K562 (cell line): ENCODE data around the gene DOK3. TPM values are rescaled to one million over a fixed set of nuclear protein-coding genes. Genes with fewer than 3 reads are reported as not detected.

ENCODE experiments used
- ATAC-seq: fragments of 200-7000 bp; cut with Tn5 transposase; 3 replicates; pipeline ENCODE4 v1.9.1; 2020; ENCODE audit warnings: moderate library complexity
- BruUV-seq: library from RNA; stranded (reverse); fragments of 400-500 nt; replicated peaks from 2 replicates; lab custom pipeline; 2021; lab: Mats Ljungman, UMichigan
- CTCF ChIA-PET: fragments of 300-600 bp; formaldehyde crosslinking; extraction: SDS; loops from one replicate; lab custom pipeline; 2021; ENCODE audit warnings: low intra/inter-chr PET ratio; lab: Yijun Ruan, JAX
- POLR2A ChIA-PET: fragments of 300-600, 350-650 bp; sonication (Branson Sonifier 250); formaldehyde crosslinking; extraction: SDS; loops from one replicate; lab custom pipeline; 2021; ENCODE audit warnings: antibody characterized with exemption, inconsistent platforms; lab: Yijun Ruan, JAX
- DNase-seq, 4 experiments: peaks; one replicate each; pipeline versions ENCODE4 v3.0.0 to v3.0.0-alpha.2; 2011 to 2018; ENCODE audit warnings: low spot score in 3 of 4, mixed read lengths in 3 of 4; ENCODE audit errors: extremely low read depth in 1 of 4
- FAIRE-seq: peaks from 2 replicates; lab custom pipeline; 2011; peaks lifted over from hg19 to GRCh38; lab: Jason Lieb, UNC
- H2AFZ ChIP-seq: 2 replicates; pipeline ENCODE4 v1.6.0; 2011; ENCODE audit warnings: low read depth, low read length, control low read depth, inconsistent platforms
- H3K27ac ChIP-seq: fragments of 200-600 bp; 3 replicates; pipeline ENCODE4 v1.8.0; 2011; ENCODE audit warnings: low read depth, mild to moderate bottlenecking, control low read depth, inconsistent platforms, low read length, moderate library complexity, mixed read lengths; ENCODE audit errors: extremely low read depth
- H3K27me3 ChIP-seq, 2 experiments: fragments of 300-600 bp in 1 of 2; 2 replicates in 1 of 2; 3 replicates in 1 of 2; pipeline versions ENCODE4 v1.6.0 to v1.8.0; 2011; ENCODE audit warnings: inconsistent platforms in 2 of 2, low read length in 2 of 2, mild to moderate bottlenecking in 1 of 2, mixed read lengths in 1 of 2, moderate library complexity in 1 of 2; ENCODE audit not compliant: control insufficient read depth in 2 of 2, insufficient read depth in 2 of 2
- H3K36me3 ChIP-seq: fragments of 300-600 bp; 3 replicates; pipeline ENCODE4 v1.8.0; 2011; ENCODE audit warnings: mild to moderate bottlenecking, low read length, inconsistent platforms; ENCODE audit not compliant: control insufficient read depth, insufficient read depth
- H3K4me1 ChIP-seq, 2 experiments: fragments of 200-600 bp in 1 of 2; replicated peaks in 1 of 2; 2 replicates in 1 of 2; 3 replicates in 1 of 2; pipeline versions ENCODE4 v1.5.1 to v1.8.0; 2011; ENCODE audit warnings: inconsistent platforms in 2 of 2, low read length in 2 of 2, mild to moderate bottlenecking in 1 of 2, mixed read lengths in 1 of 2, moderate library complexity in 1 of 2; ENCODE audit not compliant: control insufficient read depth in 2 of 2, insufficient read depth in 2 of 2
- H3K4me2 ChIP-seq: 2 replicates; pipeline ENCODE4 v1.6.1; 2011; ENCODE audit warnings: low read length, control low read depth, inconsistent platforms, mixed read lengths; ENCODE audit not compliant: insufficient read depth
- H3K4me3 ChIP-seq: fragments of 200-600 bp; sonication (generic), shearing (Covaris generic); 2 replicates; pipeline ENCODE4 v1.5.1; 2016; ENCODE audit warnings: control low read depth, inconsistent platforms
- H3K79me2 ChIP-seq: fragments of 200-600 bp; 3 replicates; pipeline ENCODE4 v1.8.0; 2011; ENCODE audit warnings: low read length, inconsistent platforms; ENCODE audit not compliant: control insufficient read depth, insufficient read depth
- H3K9ac ChIP-seq, 2 experiments: 2 replicates each; pipeline versions ENCODE4 v1.6.0 to v1.6.1; 2011; ENCODE audit warnings: low read depth in 2 of 2, low read length in 2 of 2, control low read depth in 1 of 2, inconsistent platforms in 1 of 2, mild to moderate bottlenecking in 1 of 2, mixed read lengths in 1 of 2; ENCODE audit not compliant: insufficient read depth in 1 of 2
- H3K9me1 ChIP-seq: one replicate; pipeline ENCODE4 v1.6.0; 2011; ENCODE audit warnings: inconsistent platforms, mild to moderate bottlenecking, low read length, moderate library complexity; ENCODE audit not compliant: control insufficient read depth, insufficient read depth
- H3K9me3 ChIP-seq: replicated peaks from 2 replicates; pipeline ENCODE4 v1.5.1; 2011; ENCODE audit warnings: low read depth, low read length, inconsistent platforms; ENCODE audit not compliant: control insufficient read depth, insufficient read depth
- H4K20me1 ChIP-seq: replicated peaks from 2 replicates; pipeline ENCODE4 v1.6.1; 2011; ENCODE audit warnings: low read length, inconsistent platforms, mixed read lengths; ENCODE audit not compliant: control insufficient read depth, insufficient read depth
- BCOR ChIP-seq: fragments of 450-650 bp; IDR thresholded peaks from 2 replicates; pipeline ENCODE4 v1.6.1; 2016
- CBFA2T3 ChIP-seq: fragments of 450-650 bp; IDR thresholded peaks from 2 replicates; pipeline ENCODE4 v1.6.1; 2017
- DPF2 ChIP-seq: fragments of 450-650 bp; IDR thresholded peaks from 2 replicates; pipeline ENCODE4 v1.6.1; 2016
- ESRRA ChIP-seq: fragments of 450-650 bp; IDR thresholded peaks from 2 replicates; pipeline ENCODE4 v1.6.1; 2014; ENCODE audit warnings: low read depth, mild to moderate bottlenecking, moderate library complexity, borderline replicate concordance
- GTF2F1 ChIP-seq: IDR thresholded peaks from 2 replicates; pipeline ENCODE4 v1.6.1; 2011; ENCODE audit warnings: low read depth, low read length, improper control_type of control experiment
- HNRNPUL1 ChIP-seq: fragments of 200-400 bp; formaldehyde crosslinking; IDR thresholded peaks from 2 replicates; pipeline ENCODE4 v1.6.1; 2017; ENCODE audit warnings: low read length
- KDM4B ChIP-seq, 2 experiments: fragments of 450-650 bp in 1 of 2; sonication (generic) in 1 of 2; IDR thresholded peaks; 2 replicates each; pipeline ENCODE4 v1.6.1; 2016 to 2017; ENCODE audit warnings: borderline replicate concordance in 2 of 2, antibody characterized with exemption in 1 of 2, low read depth in 1 of 2, mild to moderate bottlenecking in 1 of 2
- KLF6 ChIP-seq: fragments of 250-450 bp; sonication (Bioruptor Pico); IDR thresholded peaks from 2 replicates; pipeline ENCODE4 v1.4.0; 2020; ENCODE audit warnings: mild to moderate bottlenecking, moderate library complexity, borderline replicate concordance
- MBD2 ChIP-seq: sonication (generic); IDR thresholded peaks from 2 replicates; pipeline ENCODE4 v1.6.1; 2016; ENCODE audit warnings: low read depth, borderline replicate concordance
- NUFIP1 ChIP-seq: fragments of 450-650 bp; IDR thresholded peaks from 2 replicates; pipeline ENCODE4 v1.6.1; 2018; ENCODE audit not compliant: partially characterized antibody
- RBM25 ChIP-seq: fragments of 200-400 bp; formaldehyde crosslinking; IDR thresholded peaks from 2 replicates; pipeline ENCODE4 v1.6.1; 2018; ENCODE audit warnings: low read length, low read depth, moderate library complexity; ENCODE audit not compliant: severe bottlenecking
- RFX5 ChIP-seq: IDR thresholded peaks from 2 replicates; pipeline ENCODE4 v1.6.1; 2011; ENCODE audit warnings: low read depth, mild to moderate bottlenecking, improper control_type of control experiment, low read length
- SETDB1 ChIP-seq: IDR thresholded peaks from one replicate; pipeline ENCODE4 v1.6.1; 2012; ENCODE audit warnings: low read length, control low read depth, inconsistent platforms
- SP1 ChIP-seq: sonication (generic); formaldehyde crosslinking; IDR thresholded peaks from 2 replicates; pipeline ENCODE4 v1.8.1; 2022; ENCODE audit warnings: mild to moderate bottlenecking, missing genetic modification reagents
- STAG1 ChIP-seq: sonication (generic); formaldehyde crosslinking; IDR thresholded peaks from 2 replicates; pipeline ENCODE4 v1.5.0; 2020; ENCODE audit warnings: missing genetic modification reagents, borderline replicate concordance
- TARDBP ChIP-seq: fragments of 450-650 bp; IDR thresholded peaks from 2 replicates; pipeline ENCODE4 v1.6.1; 2016
- TBL1XR1 ChIP-seq, 2 experiments: IDR thresholded peaks; 2 replicates each; pipeline ENCODE4 v1.6.1; 2012; ENCODE audit warnings: improper control_type of control experiment in 2 of 2, low read length in 2 of 2, mild to moderate bottlenecking in 1 of 2
- TRIM24 ChIP-seq, 2 experiments: fragments of 450-650 bp; IDR thresholded peaks; 2 replicates each; pipeline ENCODE4 v1.6.1; 2016
- ZC3H4 ChIP-seq: sonication (generic); formaldehyde crosslinking; IDR thresholded peaks from 2 replicates; pipeline ENCODE4 v1.9.0; 2021; ENCODE audit warnings: missing genetic modification reagents, borderline replicate concordance
- ZFP36 ChIP-seq: fragments of 150-350 bp; IDR thresholded peaks from 2 replicates; pipeline ENCODE4 v1.6.1; 2018; ENCODE audit warnings: low read length, low read depth; ENCODE audit not compliant: partially characterized antibody
- ZNF263 ChIP-seq: sonication (generic); formaldehyde crosslinking; IDR thresholded peaks from 2 replicates; pipeline ENCODE4 v1.8.0; 2022; ENCODE audit warnings: mild to moderate bottlenecking, missing genetic modification reagents, borderline replicate concordance
- ZNF766 ChIP-seq: fragments of 200-800 bp; sonication (Bioruptor generic); conservative IDR thresholded peaks from 2 replicates; pipeline ENCODE4 v1.6.1; 2016; ENCODE audit warnings: missing genetic modification characterization, missing compliant biosample characterization
- WGBS: fragments of 100-300 bp; shearing (Covaris generic); methylation state at CpG from one replicate; pipeline ENCODE4 v1.1.6; 2016; ENCODE audit warnings: low coverage, mixed read lengths; ENCODE audit not compliant: insufficient coverage; ENCODE audit errors: missing lambda C conversion rate; 5-methylcytosine and 5-hydroxymethylcytosine counted together
- in situ Hi-C: fragments of 300-500 bp; cut with MboI; formaldehyde crosslinking; loops from 4 replicates; pipeline ENCODE4 v1.15.0; 2018; ENCODE audit warnings: inconsistent platforms, mixed read lengths
- intact Hi-C: fragments of 100-400 bp; cut with micrococcal nuclease; formaldehyde crosslinking; loops from 2 replicates; pipeline ENCODE4 v1.14.2; 2022
- polyA plus RNA-seq, 8 experiments: library from polyadenylated mRNA; depleted of rRNA in 4 of 8; stranded (reverse) in 5 of 8; unstranded in 3 of 8; fragments of >200 nt; fragmentation: Nextera tagmentation in 2 of 8; fragmentation: Illumina TruSeq in 1 of 8; extraction: Ambion mirVana in 2 of 8; extraction: Trizol in 1 of 8; gene quantifications; 2 replicates each; pipeline versions ENCODE4 v1.2.1 to v1.2.3, GENCODE V29; 2011 to 2014; ENCODE audit warnings: inconsistent platforms in 1 of 8, missing spikeins in 1 of 8
- total RNA-seq, 7 experiments: library from RNA; depleted of rRNA in 6 of 7; stranded (reverse); fragments of >200 nt in 6 of 7; fragmentation: Illumina TruSeq in 2 of 7; extraction: Trizol in 2 of 7; gene quantifications; 2 replicates each; pipeline versions ENCODE4 v1.2.1 to v1.2.3, GENCODE V29; 2011 to 2021; ENCODE audit warnings: low replicate concordance in 1 of 7
- TF ChIP-seq, protein P1 (sequence below): fragments of 200-800 bp; sonication (Bioruptor generic); IDR thresholded peaks from 2 replicates; pipeline ENCODE4 v1.6.1; 2017; ENCODE audit warnings: missing genetic modification characterization, missing compliant biosample characterization

Gene DOK3
- total and polyA plus RNA-seq, 9 of the 15 experiments (the other 6 are each of a cell fraction or from before 2014, with no cell fraction given) = 1.3 to 23.0 (median 8.0) TPM

DNA sequence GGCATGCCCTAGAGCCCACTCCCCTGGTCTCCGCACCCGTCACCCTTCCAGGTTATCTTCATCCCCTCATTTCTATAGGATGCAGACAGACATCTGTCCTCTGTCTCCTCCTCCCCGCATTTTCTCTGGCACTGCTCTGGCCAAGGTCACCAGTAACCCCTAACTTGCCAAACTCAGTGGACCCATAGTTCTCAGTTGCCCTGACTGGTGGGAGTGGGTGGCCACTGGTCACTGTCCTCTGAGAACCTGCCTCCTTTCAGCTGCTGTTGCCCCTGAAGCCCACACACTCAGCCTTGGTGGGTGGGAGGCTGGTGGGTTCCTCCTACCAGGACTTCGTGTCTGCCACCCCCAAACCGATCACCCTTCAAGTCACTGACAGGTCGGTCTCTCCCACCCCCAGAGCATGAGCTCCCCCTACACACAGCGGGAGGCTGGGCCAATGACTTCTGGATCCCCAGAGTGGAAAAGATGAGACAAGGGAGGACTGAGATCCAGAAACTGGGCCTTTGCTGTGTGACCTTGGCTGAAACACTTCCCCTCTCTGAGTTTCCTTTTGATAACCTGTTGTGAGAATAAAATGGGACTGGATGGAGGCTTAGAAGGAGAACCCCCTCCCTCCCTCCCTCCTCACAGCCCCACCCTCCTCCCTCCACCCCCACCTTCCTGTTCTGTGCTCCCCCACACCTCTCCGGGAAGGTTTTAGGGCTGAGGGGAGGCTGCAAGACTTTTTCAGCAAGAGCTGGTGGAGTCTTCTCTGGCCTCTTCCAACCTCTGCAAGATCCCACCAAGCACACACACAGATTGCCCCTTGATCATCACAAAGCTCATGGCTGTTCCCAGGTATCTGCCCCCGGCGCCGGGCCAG is 33.8 kb downstream of the DOK3 start:
- ATAC-seq = no peak
- H3K79me2 ChIP-seq = peaks cover 21% of the 10 kb centered on the region
- no peaks in the 10 kb centered on the region for H3K27me3 ChIP-seq
- no TSS peak for BruUV-seq
- H3K4me2 ChIP-seq = no peak overlapping the region
- peaks cover 18% of the 10 kb centered on the region; the same call in 2 of the 3 replicates for H3K36me3 ChIP-seq
- H4K20me1 ChIP-seq = no peaks in the 10 kb centered on the region
- FAIRE-seq = no peak
- H3K4me1 ChIP-seq = peaks cover 35 to 59% of the 10 kb centered on the region in 2 experiments
- H3K9me1 ChIP-seq = no peaks in the 10 kb centered on the region
- ChIA-PET CTCF (no interaction called here), POLR2A (interaction anchor here (0.6 to 5.4 kb wide), 10 partner anchors 10 to 120 kb away, joined by 3 to 30 read pairs (median 4); partner anchors contain the start of gene GRK6)
- peak overlapping the region; percentile 45; the same call in 1 of the 3 replicates for H3K27ac ChIP-seq
- H3K9me3 ChIP-seq = no peaks in the 10 kb centered on the region
- in situ Hi-C loops (no loop called here), intact Hi-C loops (no loop called here)
- H3K4me3 ChIP-seq = no peak overlapping the region
- WGBS = 49% methylated on average over 11 of the region's 11 CpGs
- peak overlapping the region in 1 of 2 experiments; percentile 70; a peak in 2 of 4 replicates for H3K9ac ChIP-seq
- peak overlapping the region; percentile 40; the same call in 1 of the 2 replicates for H2AFZ ChIP-seq
- no peak for DNase-seq
- TF ChIP-seq ZNF766 (CRISPR knock-in tag) = no peak
- TF ChIP-seq TBL1XR1 (IDR thresholded peaks at IDR 0.05; ENCODE audit: low read length in 2 of 2) = no peak
- TF ChIP-seq ZFP36 = peak; percentile 81
- no peak for TF ChIP-seq SETDB1
- TF ChIP-seq GTF2F1 = no peak
- no peak for TF ChIP-seq RFX5
- no peak for TF ChIP-seq HNRNPUL1
- no peak for TF ChIP-seq DPF2
- TF ChIP-seq KDM4B (IDR thresholded peaks at IDR 0.05; ENCODE audit: borderline replicate concordance in 2 of 2, low read depth in 1 of 2) = no peak
- TF ChIP-seq ZC3H4 (CRISPR knock-in tag) = no peak
- TF ChIP-seq, protein P1, sequence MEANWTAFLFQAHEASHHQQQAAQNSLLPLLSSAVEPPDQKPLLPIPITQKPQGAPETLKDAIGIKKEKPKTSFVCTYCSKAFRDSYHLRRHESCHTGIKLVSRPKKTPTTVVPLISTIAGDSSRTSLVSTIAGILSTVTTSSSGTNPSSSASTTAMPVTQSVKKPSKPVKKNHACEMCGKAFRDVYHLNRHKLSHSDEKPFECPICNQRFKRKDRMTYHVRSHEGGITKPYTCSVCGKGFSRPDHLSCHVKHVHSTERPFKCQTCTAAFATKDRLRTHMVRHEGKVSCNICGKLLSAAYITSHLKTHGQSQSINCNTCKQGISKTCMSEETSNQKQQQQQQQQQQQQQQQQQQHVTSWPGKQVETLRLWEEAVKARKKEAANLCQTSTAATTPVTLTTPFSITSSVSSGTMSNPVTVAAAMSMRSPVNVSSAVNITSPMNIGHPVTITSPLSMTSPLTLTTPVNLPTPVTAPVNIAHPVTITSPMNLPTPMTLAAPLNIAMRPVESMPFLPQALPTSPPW = peak; percentile 32
- no peak for TF ChIP-seq MBD2
- TF ChIP-seq TRIM24 (IDR thresholded peaks at IDR 0.05) = no peak
- TF ChIP-seq STAG1 (CRISPR knock-in tag) = no peak
- no peak for TF ChIP-seq SP1 (CRISPR knock-in tag)
- no peak for TF ChIP-seq KLF6 (CRISPR knock-in tag)
- TF ChIP-seq RBM25 = peak; percentile 85
- no peak for TF ChIP-seq TARDBP
- TF ChIP-seq NUFIP1 = no peak
- TF ChIP-seq ESRRA = 0 out of 2 replicates have a peak, but pooled peaks have one; percentile 28
- TF ChIP-seq CBFA2T3 = no peak
- TF ChIP-seq BCOR = 0 out of 2 replicates have a peak, but pooled peaks have one; percentile 22
- TF ChIP-seq ZNF263 (CRISPR knock-in tag) = peak; percentile 55; the same call in 1 of the 2 replicates
